CD4-positive, alpha-beta T cell treated with Interleukin-6 for 4 hours (primary cell): Measurements from ENCODE around the gene DEXI.
"Not testable (repeated sequence)": the region's sequence is repeated elsewhere in the genome, so short reads cannot be mapped to it uniquely, and the experiment has no call there.

Source experiments
- DNase-seq: peaks from one replicate; pipeline ENCODE4 v3.0.0-alpha.2; 2020; ENCODE audit warnings: mixed read lengths

Gene DEXI

GRCh38 chr16:10925285-10925684 is 17.0 kb downstream of the DEXI start:
- not testable (repeated sequence) for DNase-seq

DNA sequence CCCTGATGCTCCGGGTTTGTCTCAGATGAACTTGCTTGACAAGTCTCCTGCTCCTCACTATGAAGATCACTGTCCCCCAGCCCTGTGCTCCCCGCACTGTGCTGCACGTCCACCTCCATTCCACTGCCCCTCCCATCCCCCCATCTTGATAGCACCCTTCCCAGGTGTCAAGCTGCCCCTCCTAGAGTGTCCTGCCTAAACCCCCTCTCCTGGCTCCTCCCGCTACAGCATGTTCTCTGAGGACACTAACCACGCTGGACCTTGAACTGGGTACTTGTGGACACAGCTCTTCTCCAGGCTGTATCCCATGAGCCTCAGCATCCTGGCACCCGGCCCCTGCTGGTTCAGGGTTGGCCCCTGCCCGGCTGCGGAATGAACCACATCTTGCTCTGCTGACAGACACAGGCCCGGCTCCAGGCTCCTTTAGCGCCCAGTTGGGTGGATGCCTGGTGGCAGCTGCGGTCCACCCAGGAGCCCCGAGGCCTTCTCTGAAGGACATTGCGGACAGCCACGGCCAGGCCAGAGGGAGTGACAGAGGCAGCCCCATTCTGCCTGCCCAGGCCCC is 18.5 kb downstream of the DEXI start:
- no peak for DNase-seq

GRCh38 chr16:10923146-10923649 is 19.1 kb downstream of the DEXI start:
- no peak for DNase-seq

DNA sequence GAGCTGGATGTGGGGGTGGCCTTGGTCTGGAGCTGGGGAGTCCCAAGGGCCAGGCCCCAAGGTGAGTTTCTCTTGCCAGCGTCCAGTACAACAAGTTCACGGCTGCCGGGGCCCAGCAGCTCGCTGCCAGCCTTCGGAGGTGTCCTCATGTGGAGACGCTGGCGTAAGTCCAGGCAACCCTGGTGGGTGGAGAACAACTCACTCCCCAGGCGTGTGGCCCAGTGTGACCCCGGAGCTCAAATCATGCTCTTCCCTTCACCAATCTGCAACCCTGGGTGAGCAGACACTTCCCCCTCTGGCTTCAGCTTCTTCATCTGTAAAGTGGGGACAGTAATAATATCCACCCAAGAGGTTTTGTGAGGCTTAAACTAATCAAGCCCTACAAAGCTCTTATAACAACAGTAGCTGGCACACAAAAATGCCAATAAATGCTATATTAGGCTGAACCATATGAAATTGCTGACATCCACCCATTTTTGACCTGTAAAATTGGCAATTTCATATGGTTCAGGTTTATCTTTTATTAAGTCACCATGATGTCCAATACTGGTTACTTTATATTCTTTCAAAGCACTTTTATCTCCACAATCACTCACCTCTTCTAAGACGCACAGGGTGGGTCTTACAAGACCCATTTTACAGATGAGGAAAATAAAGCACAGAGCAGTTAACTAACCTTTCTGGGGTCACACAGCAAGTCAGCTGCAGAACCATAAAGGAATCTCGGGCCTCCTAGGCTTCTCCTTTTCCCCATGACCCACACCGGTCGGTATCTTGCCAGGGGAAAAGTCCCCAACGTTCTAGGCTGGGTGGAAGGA is 19.7 kb downstream of the DEXI start:
- no peak for DNase-seq

DNA sequence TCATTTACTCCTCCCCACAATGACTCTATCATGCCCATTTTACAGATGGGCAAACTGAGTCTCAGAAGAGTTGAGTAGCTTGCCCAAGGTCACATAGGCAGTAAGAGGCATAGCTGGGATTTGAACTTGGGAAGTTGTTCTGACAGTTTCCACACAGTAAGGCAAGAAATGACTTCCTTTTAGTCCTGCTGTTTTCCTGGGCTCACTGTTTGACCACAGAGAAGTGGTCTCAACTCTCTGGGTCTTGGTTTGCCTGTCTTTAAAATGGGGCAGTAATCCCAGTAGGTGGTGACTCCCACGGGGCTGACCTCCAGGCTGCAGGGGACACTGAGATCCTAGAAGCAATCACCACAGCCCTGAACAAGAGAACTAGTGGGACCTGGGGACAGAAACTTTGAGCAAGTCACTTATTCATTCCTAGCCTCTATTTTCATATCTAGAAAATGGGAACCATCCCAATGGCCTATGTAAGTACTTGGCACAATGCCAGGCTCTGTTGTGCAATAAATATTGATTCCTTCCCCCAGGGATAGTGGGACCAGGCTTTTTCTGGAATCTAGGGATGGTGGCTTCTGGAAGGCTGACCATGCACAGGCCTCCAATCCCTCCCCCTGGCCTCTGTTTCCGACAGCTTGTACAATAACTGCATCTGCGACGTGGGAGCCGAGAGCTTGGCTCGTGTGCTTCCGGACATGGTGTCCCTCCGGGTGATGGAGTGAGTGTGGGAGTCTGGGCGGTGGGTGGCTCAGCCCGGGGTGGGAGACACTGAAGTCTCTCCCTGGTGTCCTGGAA is 20.5 kb downstream of the DEXI start:
- no peak for DNase-seq

GRCh38 chr16:10920726-10921427 is 21.4 kb downstream of the DEXI start:
- DNase-seq, result no peak

GRCh38 chr16:10919003-10919351 is 23.3 kb downstream of the DEXI start:
- DNase-seq, result no peak

GRCh38 chr16:10918294-10919002 is 23.8 kb downstream of the DEXI start:
- DNase-seq, result peak; percentile 82

DNA sequence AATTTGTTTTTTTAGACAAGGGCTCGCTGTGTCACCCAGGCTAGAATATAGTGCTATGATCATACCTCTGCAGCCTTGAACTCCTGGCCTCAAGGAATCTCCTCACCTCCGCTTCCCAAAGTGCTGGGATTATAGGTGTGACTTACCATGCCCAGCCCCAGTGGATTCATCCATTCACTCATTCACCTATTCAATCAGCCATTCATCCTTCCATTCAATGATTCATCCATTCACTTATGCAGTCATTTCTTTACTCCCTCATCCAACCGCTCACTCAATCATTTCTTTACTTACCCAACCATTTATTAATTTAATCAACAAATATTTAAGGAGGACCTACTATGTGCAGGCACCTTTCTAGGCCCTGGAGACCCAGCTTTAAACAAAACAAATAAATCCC is 25.7 kb downstream of the DEXI start:
- DNase-seq, result no peak

GRCh38 chr16:10911267-10911666 is 31.0 kb downstream of the DEXI start:
- no peak for DNase-seq

- DNase-seq, result no peak
Observed at GRCh38 chr16:10907757-10908045, 34.6 kb downstream of the DEXI start.

DNA sequence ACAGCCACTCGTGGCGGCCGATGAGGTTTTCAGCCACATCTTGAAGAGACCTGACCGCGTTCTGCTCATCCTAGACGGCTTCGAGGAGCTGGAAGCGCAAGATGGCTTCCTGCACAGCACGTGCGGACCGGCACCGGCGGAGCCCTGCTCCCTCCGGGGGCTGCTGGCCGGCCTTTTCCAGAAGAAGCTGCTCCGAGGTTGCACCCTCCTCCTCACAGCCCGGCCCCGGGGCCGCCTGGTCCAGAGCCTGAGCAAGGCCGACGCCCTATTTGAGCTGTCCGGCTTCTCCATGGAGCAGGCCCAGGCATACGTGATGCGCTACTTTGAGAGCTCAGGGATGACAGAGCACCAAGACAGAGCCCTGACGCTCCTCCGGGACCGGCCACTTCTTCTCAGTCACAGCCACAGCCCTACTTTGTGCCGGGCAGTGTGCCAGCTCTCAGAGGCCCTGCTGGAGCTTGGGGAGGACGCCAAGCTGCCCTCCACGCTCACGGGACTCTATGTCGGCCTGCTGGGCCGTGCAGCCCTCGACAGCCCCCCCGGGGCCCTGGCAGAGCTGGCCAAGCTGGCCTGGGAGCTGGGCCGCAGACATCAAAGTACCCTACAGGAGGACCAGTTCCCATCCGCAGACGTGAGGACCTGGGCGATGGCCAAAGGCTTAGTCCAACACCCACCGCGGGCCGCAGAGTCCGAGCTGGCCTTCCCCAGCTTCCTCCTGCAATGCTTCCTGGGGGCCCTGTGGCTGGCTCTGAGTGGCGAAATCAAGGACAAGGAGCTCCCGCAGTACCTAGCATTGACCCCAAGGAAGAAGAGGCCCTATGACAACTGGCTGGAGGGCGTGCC is 35.1 kb downstream of the DEXI start:
- no peak for DNase-seq

DNA sequence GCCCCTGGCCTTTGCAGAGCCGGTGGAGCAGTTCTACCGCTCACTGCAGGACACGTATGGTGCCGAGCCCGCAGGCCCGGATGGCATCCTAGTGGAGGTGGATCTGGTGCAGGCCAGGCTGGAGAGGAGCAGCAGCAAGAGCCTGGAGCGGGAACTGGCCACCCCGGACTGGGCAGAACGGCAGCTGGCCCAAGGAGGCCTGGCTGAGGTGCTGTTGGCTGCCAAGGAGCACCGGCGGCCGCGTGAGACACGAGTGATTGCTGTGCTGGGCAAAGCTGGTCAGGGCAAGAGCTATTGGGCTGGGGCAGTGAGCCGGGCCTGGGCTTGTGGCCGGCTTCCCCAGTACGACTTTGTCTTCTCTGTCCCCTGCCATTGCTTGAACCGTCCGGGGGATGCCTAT is 35.8 kb downstream of the DEXI start:
- no peak for DNase-seq

DNA sequence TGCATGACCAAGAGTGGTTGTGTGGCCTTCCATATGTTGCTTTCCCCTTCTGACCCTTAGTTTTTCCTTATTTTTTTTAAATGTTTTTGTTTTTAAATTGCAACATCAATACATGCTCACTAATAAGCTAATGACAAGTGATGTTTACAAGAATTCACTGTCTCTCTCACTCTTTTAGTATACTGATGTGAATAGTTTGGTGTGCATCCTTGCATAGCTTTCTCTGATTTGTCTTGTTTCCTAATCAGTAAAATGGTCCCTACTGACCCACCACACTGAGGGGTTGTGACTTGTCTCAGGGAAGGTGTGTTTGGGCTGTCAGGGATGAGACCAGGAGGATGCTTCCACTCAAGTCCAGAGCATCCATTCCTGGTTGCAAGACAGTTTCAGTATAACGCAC is 39.3 kb downstream of the DEXI start:
- no peak for DNase-seq

- DNase-seq, result no peak
Observed at GRCh38 chr16:10897134-10897533, 45.1 kb downstream of the DEXI start.

- no peak for DNase-seq
Observed at GRCh38 chr16:10896723-10897122, 45.5 kb downstream of the DEXI start.

- DNase-seq, result no peak
Observed at GRCh38 chr16:10896165-10896564, 46.1 kb downstream of the DEXI start.

GRCh38 chr16:10895053-10895946 is 47.0 kb downstream of the DEXI start:
- peak; percentile 30 for DNase-seq

DNA sequence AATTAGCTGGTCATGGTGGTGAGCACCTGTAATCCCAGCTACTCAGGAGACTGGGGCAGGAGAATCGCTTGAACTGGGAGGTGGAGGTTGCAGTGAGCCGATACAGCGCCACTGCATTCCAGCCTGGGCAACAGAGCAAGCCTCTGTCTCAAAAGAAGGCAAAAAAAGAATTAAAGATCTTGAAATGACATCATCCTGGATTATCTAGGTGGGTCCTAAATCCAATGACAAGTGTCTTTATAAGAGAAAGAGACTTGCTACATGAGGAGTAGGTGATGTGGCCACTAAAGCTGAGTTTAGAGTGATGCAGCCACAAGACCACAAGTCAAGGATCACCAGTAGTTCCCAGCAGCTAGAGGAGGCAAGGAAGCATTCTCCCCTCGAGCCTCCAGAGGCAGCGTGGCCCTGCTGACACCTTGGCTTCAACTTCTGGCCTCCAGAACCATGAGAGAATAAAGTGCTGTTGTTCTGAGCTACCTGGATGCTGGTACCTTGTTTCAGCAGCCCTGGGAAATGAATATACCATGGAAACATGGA is 49.4 kb downstream of the DEXI start:
- no peak for DNase-seq

GRCh38 chr16:10889855-10890254 is 52.4 kb downstream of the DEXI start:
- no peak for DNase-seq
